Measurements from ENCODE around the gene ROPN1L. TPM values are rescaled to one million over a fixed set of nuclear protein-coding genes. Genes with fewer than 3 reads are reported as not detected.
"Not testable (repeated sequence)": the region's sequence is repeated elsewhere in the genome, so short reads cannot be mapped to it uniquely, and the experiment has no call there.

Gene ROPN1L
- total RNA-seq, 1 donor from 2014 or later: 11.5 TPM

GRCh38 chr5:10511741-10512640 lies 70.3 kb downstream of the ROPN1L start:
- Histone ChIP-seq H3K27ac (no peak overlapping the region), H3K27me3 (ENCODE audit: low read depth) (no peaks in the 10 kb centered on the region), H3K4me3 (no peak overlapping the region), H3K4me1 (no peaks in the 10 kb centered on the region), H3K36me3 (no peaks in the 10 kb centered on the region), H3K9me3 (no peaks in the 10 kb centered on the region)
- TF ChIP-seq CTCF (IDR thresholded peaks at IDR 0.05): no peak
- intact Hi-C loops (cut with DNase I): no loop called here
- no peak for ATAC-seq
- no peak for DNase-seq

GRCh38 chr5:10513501-10514442 lies 72.1 kb downstream of the ROPN1L start:
- Histone ChIP-seq H3K27me3 (ENCODE audit: low read depth) (no peaks in the 10 kb centered on the region), H3K27ac (no peak overlapping the region), H3K36me3 (no peaks in the 10 kb centered on the region), H3K9me3 (no peaks in the 10 kb centered on the region), H3K4me1 (no peaks in the 10 kb centered on the region), H3K4me3 (no peak overlapping the region)
- no peak for DNase-seq
- TF ChIP-seq CTCF (IDR thresholded peaks at IDR 0.05): no peak
- no peak for ATAC-seq
- intact Hi-C loops (cut with DNase I): no loop called here

- H3K27ac ChIP-seq; intact Hi-C loops (cut with DNase I); DNase-seq; H3K9me3 ChIP-seq; H3K27me3 ChIP-seq (ENCODE audit: low read depth); H3K4me1 ChIP-seq; H3K36me3 ChIP-seq; H3K4me3 ChIP-seq; ATAC-seq: not testable (repeated sequence)
These were observed 72.9 kb downstream of the ROPN1L start for GRCh38 chr5:10514572-10514971.

Small RNA genes lying within 50 kb of the gene (microRNA-seq; reads per million reads assigned to microRNA genes)
- gene MIR6131 (ENCODE audit: borderline number of aligned reads): not detected

Other genes with a start within 250 kb of the ROPN1L start
- 13.1 TPM for gene ATPSCKMT, start 192.0 kb upstream of the ROPN1L start, total RNA-seq
- 116 TPM for gene CCT5, start 191.6 kb upstream of the ROPN1L start, total RNA-seq
- 21.7 TPM for gene CMBL, start 134.0 kb upstream of the ROPN1L start, total RNA-seq
- gene MARCHF6, start 88.2 kb upstream of the ROPN1L start, total RNA-seq: 136 TPM
- 5.8 TPM for gene ANKRD33B, start 122.2 kb downstream of the ROPN1L start, total RNA-seq